ENCODE measurements around the gene MAPKAP1. TPM values are rescaled to one million over a fixed set of nuclear protein-coding genes. Genes with fewer than 3 reads are reported as not detected.

MAPKAP1 gene
- polyA plus RNA-seq, 3 donors: 39.9 to 57.5 (median 44.1) TPM

GRCh38 chr9:125514468-125514867, 192.5 kb downstream of the MAPKAP1 start:
- H3K4me2 ChIP-seq (replicated peaks; ENCODE audit: extremely low read depth, low read length, poor library complexity, severe bottlenecking): no peak overlapping the region
- H3K4me1 ChIP-seq (ENCODE audit: control insufficient read depth in 1 of 2, insufficient read depth in 2 of 2, low read length in 2 of 2): no peaks in the 10 kb centered on the region
- intact Hi-C loops (cut with micrococcal nuclease): no loop called here
- H3K27ac ChIP-seq (ENCODE audit: low read depth in 1 of 2, low read length in 2 of 2): no peak overlapping the region
- H3K9me3 ChIP-seq (replicated peaks in 1 of 2; ENCODE audit: control insufficient read depth in 1 of 2, insufficient read depth in 1 of 2, low read length in 2 of 2): no peaks in the 10 kb centered on the region
- no peaks in the 10 kb centered on the region for H3K79me2 ChIP-seq (ENCODE audit: insufficient read depth, low read length)
- DNase-seq: no peak
- peaks cover 2% of the 10 kb centered on the region for H3K4me1 Mint-ChIP-seq
- H3K27me3 ChIP-seq (ENCODE audit: control insufficient read depth in 2 of 2, insufficient read depth in 2 of 2, low read length in 2 of 2): no peaks in the 10 kb centered on the region
- H2AFZ ChIP-seq (ENCODE audit: insufficient read depth, low read depth, low read length, poor library complexity, severe bottlenecking): no peak overlapping the region
- H3K36me3 ChIP-seq (replicated peaks in 1 of 2; ENCODE audit: control insufficient read depth in 1 of 2, insufficient read depth in 2 of 2, low read length in 2 of 2): peaks cover 0 to 17% of the 10 kb centered on the region in 2 donors
- H4K20me1 ChIP-seq (ENCODE audit: insufficient read depth, low read length): no peaks in the 10 kb centered on the region
- H3K9me3 Mint-ChIP-seq: no peaks in the 10 kb centered on the region
- no peak for TF ChIP-seq CTCF (IDR thresholded peaks at IDR 0.05)
- H3K4me3 ChIP-seq (replicated peaks in 1 of 3; ENCODE audit: low read depth in 2 of 3, low read length in 3 of 3): no peak overlapping the region
- no peak overlapping the region for H3K4me3 Mint-ChIP-seq
- no peak overlapping the region for H3K9ac ChIP-seq (ENCODE audit: insufficient read depth, low read length, poor library complexity, severe bottlenecking)
- H3K36me3 Mint-ChIP-seq: peaks cover 15 to 20% of the 10 kb centered on the region in 2 donors
- 100% methylated on average over 4 of the region's 4 CpGs for whole genome bisulfite sequencing (ENCODE audit: insufficient coverage)
- no peak overlapping the region for H3K27ac Mint-ChIP-seq
- H3K27me3 Mint-ChIP-seq (ENCODE audit: low read depth in 3 of 3): peaks cover 0 to 2% (median 0%) of the 10 kb centered on the region in 3 donors

- H3K27ac ChIP-seq (ENCODE audit: low read depth in 1 of 2, low read length in 2 of 2): no peak overlapping the region
These were observed 193.2 kb downstream of the MAPKAP1 start for GRCh38 chr9:125513668-125514413.

More at GRCh38 chr9:125513668-125514413, 193.2 kb downstream of the MAPKAP1 start:
- Mint-ChIP-seq H3K4me3 (no peak overlapping the region), H3K4me1 (peaks cover 2% of the 10 kb centered on the region), H3K9me3 (no peaks in the 10 kb centered on the region), H3K36me3 (peaks cover 15 to 18% of the 10 kb centered on the region in 2 donors), H3K27me3 (ENCODE audit: low read depth in 3 of 3) (peaks cover 0 to 2% (median 0%) of the 10 kb centered on the region in 3 donors), H3K27ac (peak overlapping the region in 3 of 7 donors; percentile 5 to 30 (median 12))
- H3K4me1 ChIP-seq (ENCODE audit: control insufficient read depth in 1 of 2, insufficient read depth in 2 of 2, low read length in 2 of 2): no peaks in the 10 kb centered on the region
- 71% methylated on average over 6 of the region's 13 CpGs for WGBS (ENCODE audit: insufficient coverage)
- intact Hi-C loops (cut with micrococcal nuclease): no loop called here
- peak in 1 of 3 donors; percentile 8 for DNase-seq
- no peak overlapping the region for H3K9ac ChIP-seq (ENCODE audit: insufficient read depth, low read length, poor library complexity, severe bottlenecking)
- no peaks in the 10 kb centered on the region for H4K20me1 ChIP-seq (ENCODE audit: insufficient read depth, low read length)
- no peaks in the 10 kb centered on the region for H3K27me3 ChIP-seq (ENCODE audit: control insufficient read depth in 2 of 2, insufficient read depth in 2 of 2, low read length in 2 of 2)
- H3K4me2 ChIP-seq (replicated peaks; ENCODE audit: extremely low read depth, low read length, poor library complexity, severe bottlenecking): no peak overlapping the region
- no peaks in the 10 kb centered on the region for H3K79me2 ChIP-seq (ENCODE audit: insufficient read depth, low read length)
- no peak overlapping the region for H3K4me3 ChIP-seq (replicated peaks in 1 of 3; ENCODE audit: low read depth in 2 of 3, low read length in 3 of 3)
- H3K9me3 ChIP-seq (replicated peaks in 1 of 2; ENCODE audit: control insufficient read depth in 1 of 2, insufficient read depth in 1 of 2, low read length in 2 of 2): no peaks in the 10 kb centered on the region
- H3K36me3 ChIP-seq (replicated peaks in 1 of 2; ENCODE audit: control insufficient read depth in 1 of 2, insufficient read depth in 2 of 2, low read length in 2 of 2): peaks cover 0 to 17% of the 10 kb centered on the region in 2 donors
- no peak for TF ChIP-seq CTCF (IDR thresholded peaks at IDR 0.05)
- H2AFZ ChIP-seq (ENCODE audit: insufficient read depth, low read depth, low read length, poor library complexity, severe bottlenecking): no peak overlapping the region
